GM21528 (cell line): ENCODE results near the gene LRRC10.
A peak's percentile ranks its signal among the peaks of the same experiment; 100 is the strongest.

ENCODE experiments used
- ATAC-seq: cut with Tn5 transposase; IDR thresholded peaks from one replicate; pipeline ENCODE4 v1.9.1; 2021; ENCODE audit warnings: mild to moderate bottlenecking, moderate library complexity; ENCODE audit not compliant: unreplicated experiment, low FRiP score

The LRRC10 gene

GRCh38 chr12:69570545-69571399, 39.9 kb downstream of the LRRC10 start:
- ATAC-seq: peak; percentile 55

GRCh38 chr12:69570000-69570516, 40.6 kb downstream of the LRRC10 start:
- no peak for ATAC-seq

GRCh38 chr12:69569236-69569635, 41.5 kb downstream of the LRRC10 start:
- no peak for ATAC-seq

GRCh38 chr12:69566603-69567002, 44.1 kb downstream of the LRRC10 start:
- ATAC-seq: no peak

GRCh38 chr12:69563166-69563762, 47.4 kb downstream of the LRRC10 start:
- no peak for ATAC-seq
